ENCODE results near the gene KRTAP5-2. TPM values are rescaled to one million over a fixed set of nuclear protein-coding genes. Genes with fewer than 3 reads are reported as not detected.

Gene KRTAP5-2
- total RNA-seq, 2 donors from 2014 or later = not detected

GRCh38 chr11:1561955-1562354 is 36.1 kb downstream of the KRTAP5-2 start:
- H3K36me3 ChIP-seq (ENCODE audit: control insufficient read depth, insufficient read depth, low read length) = no peaks in the 10 kb centered on the region
- no peak overlapping the region for H3K27ac ChIP-seq (ENCODE audit: low read depth, low read length)
- DNase-seq = no peak
- no peaks in the 10 kb centered on the region for H3K9me3 Mint-ChIP-seq
- H3K36me3 Mint-ChIP-seq (ENCODE audit: low read depth) = peaks cover 5% of the 10 kb centered on the region
- WGBS, 2 experiments (ENCODE audit: insufficient coverage in 1 of 2, insufficient read length in 1 of 2) = 91 to 92% methylated on average over 4 to 5 of the region's 5 CpGs
- H3K9me3 ChIP-seq (ENCODE audit: control insufficient read depth, low read length) = no peaks in the 10 kb centered on the region
- peaks cover 5% of the 10 kb centered on the region for H3K27me3 Mint-ChIP-seq (ENCODE audit: insufficient read depth)
- no peaks in the 10 kb centered on the region for H3K4me1 Mint-ChIP-seq
- no peak overlapping the region for H3K27ac Mint-ChIP-seq
- peaks cover 5% of the 10 kb centered on the region for H3K4me1 ChIP-seq (ENCODE audit: control insufficient read depth, insufficient read depth, low read length)
- no peak overlapping the region for H3K4me3 ChIP-seq (ENCODE audit: low read length)
- H3K4me3 Mint-ChIP-seq = no peak overlapping the region
- H3K9ac ChIP-seq (ENCODE audit: extremely low read depth, low read length, poor library complexity, severe bottlenecking) = no peak overlapping the region
- no peak for TF ChIP-seq CTCF (conservative IDR thresholded peaks at IDR 0.05)
- H3K27me3 ChIP-seq (ENCODE audit: control insufficient read depth, insufficient read depth, low read length, poor library complexity, severe bottlenecking) = no peaks in the 10 kb centered on the region

GRCh38 chr11:1561266-1561665 is 36.8 kb downstream of the KRTAP5-2 start:
- peaks cover 5% of the 10 kb centered on the region for H3K36me3 Mint-ChIP-seq (ENCODE audit: low read depth)
- Histone ChIP-seq H3K4me3 (ENCODE audit: low read length) (no peak overlapping the region), H3K4me1 (ENCODE audit: control insufficient read depth, insufficient read depth, low read length) (peaks cover 5% of the 10 kb centered on the region), H3K9ac (ENCODE audit: extremely low read depth, low read length, poor library complexity, severe bottlenecking) (no peak overlapping the region), H3K36me3 (ENCODE audit: control insufficient read depth, insufficient read depth, low read length) (no peaks in the 10 kb centered on the region), H3K27ac (ENCODE audit: low read depth, low read length) (no peak overlapping the region), H3K9me3 (ENCODE audit: control insufficient read depth, low read length) (no peaks in the 10 kb centered on the region), H3K27me3 (ENCODE audit: control insufficient read depth, insufficient read depth, low read length, poor library complexity, severe bottlenecking) (no peaks in the 10 kb centered on the region)
- peaks cover 5% of the 10 kb centered on the region for H3K27me3 Mint-ChIP-seq (ENCODE audit: insufficient read depth)
- no peak overlapping the region for H3K4me3 Mint-ChIP-seq
- no peaks in the 10 kb centered on the region for H3K9me3 Mint-ChIP-seq
- no peak for TF ChIP-seq CTCF (conservative IDR thresholded peaks at IDR 0.05)
- no peak for DNase-seq
- 89 to 98% methylated on average over 7 to 17 of the region's 17 CpGs for WGBS, 2 experiments (ENCODE audit: insufficient coverage in 1 of 2, insufficient read length in 1 of 2)
- H3K27ac Mint-ChIP-seq = no peak overlapping the region
- no peaks in the 10 kb centered on the region for H3K4me1 Mint-ChIP-seq

- Histone ChIP-seq H3K9ac (ENCODE audit: extremely low read depth, low read length, poor library complexity, severe bottlenecking) (no peak overlapping the region), H3K27ac (ENCODE audit: low read depth, low read length) (no peak overlapping the region), H3K27me3 (ENCODE audit: control insufficient read depth, insufficient read depth, low read length, poor library complexity, severe bottlenecking) (no peaks in the 10 kb centered on the region), H3K9me3 (ENCODE audit: control insufficient read depth, low read length) (no peaks in the 10 kb centered on the region), H3K4me1 (ENCODE audit: control insufficient read depth, insufficient read depth, low read length) (peaks cover 5% of the 10 kb centered on the region), H3K36me3 (ENCODE audit: control insufficient read depth, insufficient read depth, low read length) (no peaks in the 10 kb centered on the region), H3K4me3 (ENCODE audit: low read length) (no peak overlapping the region)
- Mint-ChIP-seq H3K9me3 (no peaks in the 10 kb centered on the region), H3K27me3 (ENCODE audit: insufficient read depth) (peaks cover 5% of the 10 kb centered on the region), H3K36me3 (ENCODE audit: low read depth) (peaks cover 5% of the 10 kb centered on the region), H3K27ac (no peak overlapping the region), H3K4me3 (no peak overlapping the region), H3K4me1 (no peaks in the 10 kb centered on the region)
- 87 to 93% methylated on average over 5 to 8 of the region's 8 CpGs for WGBS, 2 experiments (ENCODE audit: insufficient coverage in 1 of 2, insufficient read length in 1 of 2)
- no peak for TF ChIP-seq CTCF (conservative IDR thresholded peaks at IDR 0.05)
- no peak for DNase-seq
These were observed 37.3 kb downstream of the KRTAP5-2 start for GRCh38 chr11:1560649-1561251.

Measured in endodermal cell (in vitro differentiated cells).